Astrocyte (in vitro differentiated cells and primary cell): ENCODE results near the gene STARD6. TPM values are rescaled to one million over a fixed set of nuclear protein-coding genes. Genes with fewer than 3 reads are reported as not detected.
"Not testable (repeated sequence)": the region's sequence is repeated elsewhere in the genome, so short reads cannot be mapped to it uniquely, and the experiment has no call there.

Source experiments
- DNase-seq: peaks from one replicate; pipeline ENCODE4 v3.0.0-alpha.2; 2010; ENCODE audit warnings: low read depth
- FAIRE-seq: peaks from 2 replicates; lab custom pipeline; 2011; peaks lifted over from hg19 to GRCh38; lab: Jason Lieb, UNC
- H2AFZ ChIP-seq: 2 replicates; pipeline ENCODE4 v1.6.0; 2012; ENCODE audit warnings: low read depth, low read length, inconsistent platforms
- H3K27ac ChIP-seq: 2 replicates; pipeline ENCODE4 v1.5.1; 2011; ENCODE audit warnings: low read depth, low read length, inconsistent platforms
- H3K27me3 ChIP-seq: 2 replicates; pipeline ENCODE4 v1.6.0; 2011; ENCODE audit warnings: low read length, inconsistent platforms; ENCODE audit not compliant: insufficient read depth
- H3K36me3 ChIP-seq: 2 replicates; pipeline ENCODE4 v1.5.1; 2011; ENCODE audit warnings: low read length, inconsistent platforms; ENCODE audit not compliant: insufficient read depth
- H3K4me1 ChIP-seq: 2 replicates; pipeline ENCODE4 v1.5.1; 2011; ENCODE audit warnings: low read length, inconsistent platforms; ENCODE audit not compliant: insufficient read depth
- H3K4me2 ChIP-seq: 2 replicates; pipeline ENCODE4 v1.6.0; 2012; ENCODE audit warnings: low read length, inconsistent platforms
- H3K4me3 ChIP-seq: 2 replicates; pipeline ENCODE4 v1.5.1; 2011; ENCODE audit warnings: low read depth, mild to moderate bottlenecking, low read length, inconsistent platforms; ENCODE audit not compliant: insufficient read depth
- H3K79me2 ChIP-seq: 2 replicates; pipeline ENCODE4 v1.6.0; 2012; ENCODE audit warnings: mild to moderate bottlenecking, low read length, inconsistent platforms; ENCODE audit not compliant: insufficient read depth
- H3K9ac ChIP-seq: 2 replicates; pipeline ENCODE4 v1.6.0; 2012; ENCODE audit warnings: mild to moderate bottlenecking, low read length, inconsistent platforms
- H3K9me3 ChIP-seq: 2 replicates; pipeline ENCODE4 v1.5.1; 2012; ENCODE audit warnings: low read depth, mild to moderate bottlenecking, low read length, inconsistent platforms; ENCODE audit not compliant: insufficient read depth
- H4K20me1 ChIP-seq: 2 replicates; pipeline ENCODE4 v1.6.0; 2012; ENCODE audit warnings: low read length, inconsistent platforms; ENCODE audit not compliant: insufficient read depth
- H3K27ac Mint-ChIP-seq: one replicate; pipeline ENCODE4 v1.8.0; 2021; ENCODE audit warnings: mild to moderate bottlenecking, mixed read lengths; ENCODE audit not compliant: unreplicated experiment
- H3K27me3 Mint-ChIP-seq: one replicate; pipeline ENCODE4 v1.8.0; 2021; ENCODE audit warnings: low read depth, mixed read lengths; ENCODE audit not compliant: unreplicated experiment
- H3K36me3 Mint-ChIP-seq: one replicate; pipeline ENCODE4 v1.8.0; 2021; ENCODE audit warnings: low read depth, mixed read lengths; ENCODE audit not compliant: unreplicated experiment
- H3K4me1 Mint-ChIP-seq: one replicate; pipeline ENCODE4 v1.8.0; 2021; ENCODE audit warnings: low read depth, mixed read lengths; ENCODE audit not compliant: unreplicated experiment
- H3K4me3 Mint-ChIP-seq: one replicate; pipeline ENCODE4 v1.8.0; 2021; ENCODE audit warnings: mild to moderate bottlenecking, moderate library complexity, mixed read lengths; ENCODE audit not compliant: unreplicated experiment
- H3K9me3 Mint-ChIP-seq: one replicate; pipeline ENCODE4 v1.8.0; 2021; ENCODE audit warnings: mild to moderate bottlenecking, mixed read lengths; ENCODE audit not compliant: unreplicated experiment
- EZH2 ChIP-seq: IDR thresholded peaks from 2 replicates; pipeline ENCODE4 v1.6.1; 2012; ENCODE audit warnings: mild to moderate bottlenecking, low read length, inconsistent platforms; ENCODE audit not compliant: insufficient read depth
- total RNA-seq: library from RNA; stranded (reverse); gene quantifications from 2 replicates; pipeline ENCODE4 v1.2.1, GENCODE V29; 2021
- TF ChIP-seq, protein P1 (sequence below): IDR thresholded peaks from 2 replicates; pipeline ENCODE4 v1.5.1; 2011; ENCODE audit warnings: low read depth, mild to moderate bottlenecking, inconsistent platforms, low read length, moderate library complexity; ENCODE audit not compliant: insufficient read depth

STARD6 gene
- total RNA-seq, 1 donor from 2014 or later: not detected

DNA sequence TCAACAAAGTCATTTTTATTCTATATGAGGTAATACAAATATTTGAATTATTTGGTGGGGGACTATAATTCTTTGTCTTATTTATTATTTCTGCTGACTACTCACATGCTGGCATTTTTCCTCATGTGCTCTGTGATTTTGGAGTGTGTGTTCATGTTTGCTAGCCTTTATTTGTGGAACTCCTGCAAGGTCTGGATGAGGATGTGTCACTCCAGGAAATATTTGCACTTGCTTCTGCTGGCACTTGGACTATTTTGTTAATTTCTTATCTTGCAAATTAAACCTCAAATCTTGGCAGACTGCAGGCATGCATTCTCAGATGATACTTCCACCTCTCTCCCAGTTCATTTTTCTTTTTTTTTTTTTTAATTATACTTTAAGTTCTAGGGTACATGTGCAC is 54.2 kb downstream of the STARD6 start:
- peaks cover 1% of the 10 kb centered on the region for H3K36me3 Mint-ChIP-seq
- TF ChIP-seq, protein P1, sequence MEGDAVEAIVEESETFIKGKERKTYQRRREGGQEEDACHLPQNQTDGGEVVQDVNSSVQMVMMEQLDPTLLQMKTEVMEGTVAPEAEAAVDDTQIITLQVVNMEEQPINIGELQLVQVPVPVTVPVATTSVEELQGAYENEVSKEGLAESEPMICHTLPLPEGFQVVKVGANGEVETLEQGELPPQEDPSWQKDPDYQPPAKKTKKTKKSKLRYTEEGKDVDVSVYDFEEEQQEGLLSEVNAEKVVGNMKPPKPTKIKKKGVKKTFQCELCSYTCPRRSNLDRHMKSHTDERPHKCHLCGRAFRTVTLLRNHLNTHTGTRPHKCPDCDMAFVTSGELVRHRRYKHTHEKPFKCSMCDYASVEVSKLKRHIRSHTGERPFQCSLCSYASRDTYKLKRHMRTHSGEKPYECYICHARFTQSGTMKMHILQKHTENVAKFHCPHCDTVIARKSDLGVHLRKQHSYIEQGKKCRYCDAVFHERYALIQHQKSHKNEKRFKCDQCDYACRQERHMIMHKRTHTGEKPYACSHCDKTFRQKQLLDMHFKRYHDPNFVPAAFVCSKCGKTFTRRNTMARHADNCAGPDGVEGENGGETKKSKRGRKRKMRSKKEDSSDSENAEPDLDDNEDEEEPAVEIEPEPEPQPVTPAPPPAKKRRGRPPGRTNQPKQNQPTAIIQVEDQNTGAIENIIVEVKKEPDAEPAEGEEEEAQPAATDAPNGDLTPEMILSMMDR: no peak
- no peak for TF ChIP-seq EZH2
- Histone ChIP-seq H3K4me1 (no peaks in the 10 kb centered on the region), H4K20me1 (no peaks in the 10 kb centered on the region), H3K4me2 (no peak overlapping the region), H3K27me3 (no peaks in the 10 kb centered on the region), H3K27ac (no peak overlapping the region), H3K79me2 (no peaks in the 10 kb centered on the region), H2AFZ (no peak overlapping the region), H3K9me3 (no peaks in the 10 kb centered on the region), H3K9ac (no peak overlapping the region), H3K36me3 (no peaks in the 10 kb centered on the region), H3K4me3 (no peak overlapping the region)
- no peaks in the 10 kb centered on the region for H3K4me1 Mint-ChIP-seq
- FAIRE-seq: no peak
- DNase-seq: no peak
- no peak overlapping the region for H3K4me3 Mint-ChIP-seq
- peaks cover 12% of the 10 kb centered on the region for H3K9me3 Mint-ChIP-seq
- no peak overlapping the region for H3K27ac Mint-ChIP-seq
- H3K27me3 Mint-ChIP-seq: peaks cover 2% of the 10 kb centered on the region

DNA sequence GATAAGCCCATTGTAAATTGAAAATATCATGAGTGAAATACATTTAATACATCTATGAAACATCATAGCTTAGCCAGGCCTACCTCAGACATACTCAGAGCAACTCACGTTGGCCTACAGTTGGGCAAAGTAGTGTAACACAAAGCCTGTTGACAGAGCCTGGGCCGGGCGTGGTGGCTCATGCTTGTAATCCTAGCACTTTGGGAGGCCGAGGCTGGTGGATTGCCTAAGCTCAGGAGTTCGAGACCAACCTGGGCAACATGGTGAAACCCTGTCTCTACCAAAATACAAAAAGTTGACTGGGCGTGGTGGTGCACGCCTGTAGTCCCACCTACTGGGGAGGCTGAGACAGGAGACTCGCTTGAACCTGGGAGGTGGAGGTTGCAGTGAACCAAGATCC is 58.7 kb downstream of the STARD6 start:
- not testable (repeated sequence) for H3K27ac Mint-ChIP-seq, H3K9me3 Mint-ChIP-seq, H3K9me3 ChIP-seq, FAIRE-seq, H3K4me3 ChIP-seq, H3K36me3 ChIP-seq, H3K27ac ChIP-seq, H3K27me3 Mint-ChIP-seq, H3K4me2 ChIP-seq, H3K36me3 Mint-ChIP-seq, H2AFZ ChIP-seq, H3K4me1 ChIP-seq, H3K4me3 Mint-ChIP-seq, DNase-seq, H3K79me2 ChIP-seq, H3K9ac ChIP-seq, H3K4me1 Mint-ChIP-seq, H3K27me3 ChIP-seq, H4K20me1 ChIP-seq

GRCh38 chr18:54296062-54296461 is 61.6 kb downstream of the STARD6 start:
- Histone ChIP-seq H4K20me1 (no peaks in the 10 kb centered on the region), H3K4me3 (no peak overlapping the region), H3K4me2 (no peak overlapping the region), H3K27ac (no peak overlapping the region), H3K9me3 (no peaks in the 10 kb centered on the region), H3K9ac (no peak overlapping the region), H3K36me3 (peaks cover 5% of the 10 kb centered on the region), H3K27me3 (no peaks in the 10 kb centered on the region), H3K79me2 (no peaks in the 10 kb centered on the region), H3K4me1 (no peaks in the 10 kb centered on the region), H2AFZ (no peak overlapping the region)
- Mint-ChIP-seq H3K9me3 (peaks cover 6% of the 10 kb centered on the region), H3K27me3 (no peaks in the 10 kb centered on the region), H3K27ac (no peak overlapping the region), H3K36me3 (peaks cover 2% of the 10 kb centered on the region), H3K4me1 (no peaks in the 10 kb centered on the region), H3K4me3 (no peak overlapping the region)
- DNase-seq (peak; percentile 12), FAIRE-seq (peak; percentile 45)
- no peak for TF ChIP-seq EZH2
- TF ChIP-seq, protein P1: no peak
